ENCODE data around the gene NLRC3.

The NLRC3 gene

GRCh38 chr16:3550851-3551847, 26.1 kb downstream of the NLRC3 start:
- no peaks in the 10 kb centered on the region for H3K9me3 Mint-ChIP-seq
- peaks cover 80% of the 10 kb centered on the region for H3K36me3 Mint-ChIP-seq (ENCODE audit: low read depth)
- DNase-seq = no peak
- peaks cover 1% of the 10 kb centered on the region for H3K4me1 Mint-ChIP-seq (ENCODE audit: low read depth)
- no peak overlapping the region for H3K4me3 Mint-ChIP-seq
- H3K27ac Mint-ChIP-seq = no peak overlapping the region
- no peaks in the 10 kb centered on the region for H3K27me3 Mint-ChIP-seq

- H3K9me3 Mint-ChIP-seq = no peaks in the 10 kb centered on the region
- no peak overlapping the region for H3K27ac Mint-ChIP-seq
- DNase-seq = no peak
- peaks cover 79% of the 10 kb centered on the region for H3K36me3 Mint-ChIP-seq (ENCODE audit: low read depth)
- no peaks in the 10 kb centered on the region for H3K4me1 Mint-ChIP-seq (ENCODE audit: low read depth)
- H3K4me3 Mint-ChIP-seq = no peak overlapping the region
- no peaks in the 10 kb centered on the region for H3K27me3 Mint-ChIP-seq
These were observed 27.3 kb downstream of the NLRC3 start for GRCh38 chr16:3549906-3550305.

GRCh38 chr16:3548859-3549258, 28.3 kb downstream of the NLRC3 start:
- Mint-ChIP-seq H3K4me1 (ENCODE audit: low read depth) (no peaks in the 10 kb centered on the region), H3K27ac (peak overlapping the region; percentile 57), H3K9me3 (no peaks in the 10 kb centered on the region), H3K27me3 (no peaks in the 10 kb centered on the region), H3K4me3 (no peak overlapping the region), H3K36me3 (ENCODE audit: low read depth) (peaks cover 80% of the 10 kb centered on the region)
- DNase-seq = no peak

- H3K27ac Mint-ChIP-seq = peak overlapping the region; percentile 57
- no peak overlapping the region for H3K4me3 Mint-ChIP-seq
These were observed 28.8 kb downstream of the NLRC3 start for GRCh38 chr16:3548445-3548844.

GRCh38 chr16:3546986-3547682, 30.1 kb downstream of the NLRC3 start:
- Mint-ChIP-seq H3K4me1 (ENCODE audit: low read depth) (no peaks in the 10 kb centered on the region), H3K36me3 (ENCODE audit: low read depth) (peaks cover 81% of the 10 kb centered on the region), H3K27ac (peak overlapping the region; percentile 60), H3K27me3 (no peaks in the 10 kb centered on the region), H3K4me3 (no peak overlapping the region), H3K9me3 (no peaks in the 10 kb centered on the region)
- DNase-seq = no peak

More at GRCh38 chr16:3548445-3548844, 28.8 kb downstream of the NLRC3 start:
- Mint-ChIP-seq H3K36me3 (ENCODE audit: low read depth) (peaks cover 81% of the 10 kb centered on the region), H3K4me1 (ENCODE audit: low read depth) (no peaks in the 10 kb centered on the region), H3K27me3 (no peaks in the 10 kb centered on the region), H3K9me3 (no peaks in the 10 kb centered on the region)
- DNase-seq = no peak

- H3K27me3 Mint-ChIP-seq = no peaks in the 10 kb centered on the region
- no peaks in the 10 kb centered on the region for H3K4me1 Mint-ChIP-seq (ENCODE audit: low read depth)
- H3K4me3 Mint-ChIP-seq = no peak overlapping the region
- H3K27ac Mint-ChIP-seq = peak overlapping the region; percentile 68
- DNase-seq = no peak
- H3K9me3 Mint-ChIP-seq = no peaks in the 10 kb centered on the region
- H3K36me3 Mint-ChIP-seq (ENCODE audit: low read depth) = peaks cover 70% of the 10 kb centered on the region
These were observed 34.4 kb downstream of the NLRC3 start for GRCh38 chr16:3542601-3543373.

GRCh38 chr16:3541527-3542155, 35.6 kb downstream of the NLRC3 start:
- no peaks in the 10 kb centered on the region for H3K9me3 Mint-ChIP-seq
- H3K27ac Mint-ChIP-seq = peak overlapping the region; percentile 40
- no peaks in the 10 kb centered on the region for H3K27me3 Mint-ChIP-seq
- DNase-seq = no peak
- no peaks in the 10 kb centered on the region for H3K4me1 Mint-ChIP-seq (ENCODE audit: low read depth)
- peaks cover 71% of the 10 kb centered on the region for H3K36me3 Mint-ChIP-seq (ENCODE audit: low read depth)
- no peak overlapping the region for H3K4me3 Mint-ChIP-seq

- Mint-ChIP-seq H3K9me3 (no peaks in the 10 kb centered on the region), H3K4me1 (ENCODE audit: low read depth) (no peaks in the 10 kb centered on the region), H3K36me3 (ENCODE audit: low read depth) (peaks cover 79% of the 10 kb centered on the region), H3K4me3 (no peak overlapping the region), H3K27me3 (no peaks in the 10 kb centered on the region), H3K27ac (peak overlapping the region; percentile 18)
- no peak for DNase-seq
These were observed 39.0 kb downstream of the NLRC3 start for GRCh38 chr16:3538222-3538621.

GRCh38 chr16:3536851-3537250, 40.4 kb downstream of the NLRC3 start:
- no peaks in the 10 kb centered on the region for H3K4me1 Mint-ChIP-seq (ENCODE audit: low read depth)
- no peaks in the 10 kb centered on the region for H3K27me3 Mint-ChIP-seq
- DNase-seq = no peak
- H3K27ac Mint-ChIP-seq = peak overlapping the region; percentile 44
- H3K36me3 Mint-ChIP-seq (ENCODE audit: low read depth) = peaks cover 75% of the 10 kb centered on the region
- H3K9me3 Mint-ChIP-seq = no peaks in the 10 kb centered on the region
- no peak overlapping the region for H3K4me3 Mint-ChIP-seq

GRCh38 chr16:3536271-3536731, 40.9 kb downstream of the NLRC3 start:
- H3K27ac Mint-ChIP-seq = peak overlapping the region; percentile 44
- H3K4me1 Mint-ChIP-seq (ENCODE audit: low read depth) = no peaks in the 10 kb centered on the region
- peaks cover 73% of the 10 kb centered on the region for H3K36me3 Mint-ChIP-seq (ENCODE audit: low read depth)
- no peaks in the 10 kb centered on the region for H3K27me3 Mint-ChIP-seq
- no peak overlapping the region for H3K4me3 Mint-ChIP-seq
- H3K9me3 Mint-ChIP-seq = no peaks in the 10 kb centered on the region
- DNase-seq = no peak

- no peak for DNase-seq
- Mint-ChIP-seq H3K27ac (peak overlapping the region; percentile 51), H3K27me3 (no peaks in the 10 kb centered on the region), H3K4me3 (no peak overlapping the region), H3K9me3 (no peaks in the 10 kb centered on the region), H3K36me3 (ENCODE audit: low read depth) (peaks cover 67% of the 10 kb centered on the region), H3K4me1 (ENCODE audit: low read depth) (no peaks in the 10 kb centered on the region)
These were observed 43.1 kb downstream of the NLRC3 start for GRCh38 chr16:3534126-3534525.

GRCh38 chr16:3532741-3533140, 44.5 kb downstream of the NLRC3 start:
- H3K9me3 Mint-ChIP-seq = no peaks in the 10 kb centered on the region
- H3K4me3 Mint-ChIP-seq = no peak overlapping the region
- no peak for DNase-seq
- peaks cover 75% of the 10 kb centered on the region for H3K36me3 Mint-ChIP-seq (ENCODE audit: low read depth)
- H3K27ac Mint-ChIP-seq = no peak overlapping the region
- no peaks in the 10 kb centered on the region for H3K27me3 Mint-ChIP-seq
- H3K4me1 Mint-ChIP-seq (ENCODE audit: low read depth) = no peaks in the 10 kb centered on the region

- Mint-ChIP-seq H3K9me3 (no peaks in the 10 kb centered on the region), H3K36me3 (ENCODE audit: low read depth) (peaks cover 71% of the 10 kb centered on the region), H3K4me3 (no peak overlapping the region), H3K27me3 (no peaks in the 10 kb centered on the region), H3K27ac (no peak overlapping the region), H3K4me1 (ENCODE audit: low read depth) (no peaks in the 10 kb centered on the region)
- DNase-seq = no peak
These were observed 46.8 kb downstream of the NLRC3 start for GRCh38 chr16:3530371-3530914.

- Mint-ChIP-seq H3K27me3 (no peaks in the 10 kb centered on the region), H3K9me3 (no peaks in the 10 kb centered on the region), H3K36me3 (ENCODE audit: low read depth) (peaks cover 73% of the 10 kb centered on the region), H3K4me1 (ENCODE audit: low read depth) (no peaks in the 10 kb centered on the region), H3K27ac (no peak overlapping the region), H3K4me3 (no peak overlapping the region)
- DNase-seq = no peak
These were observed 48.0 kb downstream of the NLRC3 start for GRCh38 chr16:3529175-3529574.
